Right lobe of liver (tissue), 6 donors: Measurements from ENCODE around the gene NSUN3. TPM values are rescaled to one million over a fixed set of nuclear protein-coding genes. Genes with fewer than 3 reads are reported as not detected.

ENCODE experiments used
- ATAC-seq, 4 donors: fragments of 200-7000 bp; cut with Tn5 transposase; one replicate each; pipeline ENCODE4 v1.9.1; 2020; ENCODE audit warnings: mild to moderate bottlenecking in 4 of 4, moderate library complexity in 4 of 4
- DNase-seq, 3 donors: peaks; one replicate each; pipeline ENCODE4 v3.0.0-alpha.2; 2020
- H3K27ac ChIP-seq, 3 donors: fragments of 200-600 bp; one replicate each; pipeline ENCODE4 v1.8.0; 2022
- H3K27me3 ChIP-seq, 2 donors: fragments of 200-600 bp; one replicate each; pipeline ENCODE4 v1.8.0; 2022
- H3K36me3 ChIP-seq, 4 donors: fragments of 200-600 bp; sonication (generic) in 1 of 4; one replicate each; pipeline versions ENCODE4 v1.5.1 to v1.8.0; 2017 to 2022; ENCODE audit warnings: control low read depth in 1 of 4
- H3K4me1 ChIP-seq, 4 donors: fragments of 200-600 bp; sonication (generic) in 1 of 4; one replicate each; pipeline versions ENCODE4 v1.5.1 to v1.8.0; 2017 to 2022; ENCODE audit warnings: control low read depth in 1 of 4
- H3K4me3 ChIP-seq, 3 donors: fragments of 200-600 bp; one replicate each; pipeline ENCODE4 v1.8.0; 2022
- H3K9me3 ChIP-seq, 4 donors: fragments of 200-600 bp; sonication (generic) in 1 of 4; one replicate each; pipeline versions ENCODE4 v1.5.1 to v1.8.0; 2017 to 2022; ENCODE audit warnings: control low read depth in 1 of 4
- POLR2A ChIP-seq: fragments of 450-650 bp; IDR thresholded peaks from one replicate; pipeline ENCODE4 v1.6.1; 2017; ENCODE audit warnings: antibody characterized with exemption, mild to moderate bottlenecking
- WGBS: methylation state at CpG from one replicate; pipeline ENCODE4 v1.1.6; 2018; ENCODE audit warnings: low coverage, low lambda C conversion rate; ENCODE audit not compliant: insufficient coverage; ENCODE audit errors: missing lambda C conversion rate; 5-methylcytosine and 5-hydroxymethylcytosine counted together
- intact Hi-C, 2 donors: fragments of 100-400 bp; cut with DNase I; formaldehyde crosslinking; loops; one replicate each; pipeline versions ENCODE4 v1.11.2 to v1.14.1; 2022
- total RNA-seq, 6 experiments: library from RNA; depleted of rRNA in 2 of 6; stranded (reverse); fragments of >200 nt in 2 of 6; fragmentation: NEBNext Ultra II Directional in 3 of 6; extraction: Animal tissue kit (Norgen Biotek cat#: 25700) in 3 of 6; gene quantifications; one replicate each; pipeline versions ENCODE4 v1.1.0 to v1.2.4, GENCODE V29; 2016 to 2023
- TF ChIP-seq, protein P1 (sequence below), 4 donors: fragments of 200-600 bp in 3 of 4; fragments of 450-650 bp in 1 of 4; IDR thresholded peaks; one replicate each; pipeline versions ENCODE4 v1.5.1 to v1.8.0; 2016 to 2022; ENCODE audit warnings: antibody characterized with exemption in 4 of 4, mild to moderate bottlenecking in 2 of 4
- donor health status: DM: no; HTN: yes; CAD: no.
- donor health status: DM: no; HTN: no; CAD: no.
- donor health status: DM: no; HTN: no; CAD: no.
- donor health status: DM: no; HTN: yes; CAD: no.
- donor health status: DM: no; HTN: yes; CAD: no.

The NSUN3 gene
- total RNA-seq, 6 experiments from 2014 or later = 4.9 to 6.2 (median 5.6) TPM

DNA sequence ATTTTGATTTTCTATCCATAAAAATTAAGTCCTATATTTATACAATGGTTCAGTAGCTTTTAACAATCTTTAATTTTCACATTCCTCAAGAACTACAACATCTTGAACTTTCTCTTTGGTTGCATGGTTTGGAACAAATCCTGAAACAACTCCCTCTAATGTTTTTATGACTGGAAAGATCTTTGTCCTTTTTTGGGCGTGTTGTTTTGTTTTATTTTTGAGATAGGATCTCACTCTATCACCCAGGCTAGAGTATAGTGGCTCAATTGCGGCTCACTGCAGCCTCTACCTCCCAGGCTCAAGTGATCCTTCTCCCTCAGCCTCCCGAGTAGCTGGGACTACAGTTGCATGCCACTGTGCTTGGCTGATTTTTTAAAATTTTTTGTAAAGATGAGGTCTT is 38.5 kb upstream of the NSUN3 start:
- ATAC-seq = no peak
- no peaks in the 10 kb centered on the region for H3K9me3 ChIP-seq
- no peak overlapping the region for H3K27ac ChIP-seq
- H3K4me1 ChIP-seq = no peaks in the 10 kb centered on the region
- H3K36me3 ChIP-seq = no peaks in the 10 kb centered on the region
- TF ChIP-seq POLR2A = no peak
- TF ChIP-seq, protein P1, sequence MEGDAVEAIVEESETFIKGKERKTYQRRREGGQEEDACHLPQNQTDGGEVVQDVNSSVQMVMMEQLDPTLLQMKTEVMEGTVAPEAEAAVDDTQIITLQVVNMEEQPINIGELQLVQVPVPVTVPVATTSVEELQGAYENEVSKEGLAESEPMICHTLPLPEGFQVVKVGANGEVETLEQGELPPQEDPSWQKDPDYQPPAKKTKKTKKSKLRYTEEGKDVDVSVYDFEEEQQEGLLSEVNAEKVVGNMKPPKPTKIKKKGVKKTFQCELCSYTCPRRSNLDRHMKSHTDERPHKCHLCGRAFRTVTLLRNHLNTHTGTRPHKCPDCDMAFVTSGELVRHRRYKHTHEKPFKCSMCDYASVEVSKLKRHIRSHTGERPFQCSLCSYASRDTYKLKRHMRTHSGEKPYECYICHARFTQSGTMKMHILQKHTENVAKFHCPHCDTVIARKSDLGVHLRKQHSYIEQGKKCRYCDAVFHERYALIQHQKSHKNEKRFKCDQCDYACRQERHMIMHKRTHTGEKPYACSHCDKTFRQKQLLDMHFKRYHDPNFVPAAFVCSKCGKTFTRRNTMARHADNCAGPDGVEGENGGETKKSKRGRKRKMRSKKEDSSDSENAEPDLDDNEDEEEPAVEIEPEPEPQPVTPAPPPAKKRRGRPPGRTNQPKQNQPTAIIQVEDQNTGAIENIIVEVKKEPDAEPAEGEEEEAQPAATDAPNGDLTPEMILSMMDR (IDR thresholded peaks at IDR 0.05) = no peak
- intact Hi-C loops = no loop called here
- WGBS = 85% methylated on average over 3 of the region's 3 CpGs
- H3K27me3 ChIP-seq = no peaks in the 10 kb centered on the region
- H3K4me3 ChIP-seq = no peak overlapping the region
- no peak for DNase-seq

DNA sequence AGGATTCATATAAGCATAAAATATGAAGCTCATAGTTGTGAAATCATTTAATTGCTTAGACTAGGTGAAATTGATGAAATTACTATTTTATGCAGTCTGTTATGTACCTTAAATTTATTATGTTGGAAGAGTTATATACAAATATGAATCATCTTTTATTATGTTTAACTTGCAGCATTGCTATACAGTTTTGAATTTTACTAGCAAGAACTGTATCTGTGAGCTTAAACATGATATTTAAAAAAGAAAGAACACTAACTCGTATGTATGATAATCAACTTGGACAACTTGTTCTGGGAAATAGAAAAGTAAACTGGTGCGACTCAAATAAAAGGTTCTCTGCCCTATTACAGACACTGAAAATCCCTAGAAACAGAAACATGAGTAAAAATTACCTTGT is 36.2 kb upstream of the NSUN3 start:
- H3K27ac ChIP-seq = no peak overlapping the region
- DNase-seq (no peak), ATAC-seq (no peak)
- TF ChIP-seq, protein P1 (IDR thresholded peaks at IDR 0.05) = no peak
- TF ChIP-seq POLR2A = no peak
- no peaks in the 10 kb centered on the region for H3K4me1 ChIP-seq
- intact Hi-C loops = no loop called here
- H3K9me3 ChIP-seq = no peaks in the 10 kb centered on the region
- no peaks in the 10 kb centered on the region for H3K27me3 ChIP-seq
- no peak overlapping the region for H3K4me3 ChIP-seq
- no peaks in the 10 kb centered on the region for H3K36me3 ChIP-seq
- 85% methylated on average over 2 of the region's 2 CpGs for WGBS

DNA sequence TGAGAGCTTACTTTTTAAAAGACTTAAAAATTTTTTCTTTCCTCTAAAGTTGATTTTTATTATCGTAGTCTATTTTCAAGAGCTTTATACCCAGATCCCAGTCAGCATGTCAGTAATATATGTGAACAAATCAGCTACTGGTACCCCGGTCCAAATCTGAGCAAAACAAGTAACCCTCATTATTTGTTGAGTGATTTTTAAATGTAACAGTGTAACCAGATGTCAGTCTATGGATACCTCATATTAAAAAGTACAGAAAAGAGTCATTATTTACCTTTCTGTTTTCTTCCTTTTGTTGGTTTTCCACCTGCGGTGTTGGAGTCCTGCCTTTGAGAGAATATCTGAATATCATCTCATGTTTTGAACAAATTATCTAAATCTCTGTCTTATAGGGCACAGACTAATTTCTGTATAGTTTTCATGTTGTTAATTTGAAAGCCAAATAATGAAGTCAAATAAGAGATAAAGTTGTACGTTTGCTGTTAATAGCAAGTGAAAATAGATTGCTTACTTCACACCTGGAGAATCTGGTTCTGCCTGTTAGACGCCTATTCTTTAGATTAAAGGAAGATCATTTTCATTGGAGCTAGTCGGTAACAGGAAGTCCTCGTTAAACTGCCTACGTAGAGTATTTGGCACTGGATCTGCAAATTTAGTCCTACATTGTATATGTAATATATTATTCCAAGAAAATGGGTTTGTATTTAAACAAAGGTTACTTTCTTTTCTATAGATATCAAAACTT is 34.6 kb upstream of the NSUN3 start, which contains the start of gene STX19:
TSS of gene STX19 (minus strand) at position 505 of the 745 bp plus-strand sequence. CDS start 13,328 bp downstream, outside the sequence.
- no peak for ATAC-seq

DNA sequence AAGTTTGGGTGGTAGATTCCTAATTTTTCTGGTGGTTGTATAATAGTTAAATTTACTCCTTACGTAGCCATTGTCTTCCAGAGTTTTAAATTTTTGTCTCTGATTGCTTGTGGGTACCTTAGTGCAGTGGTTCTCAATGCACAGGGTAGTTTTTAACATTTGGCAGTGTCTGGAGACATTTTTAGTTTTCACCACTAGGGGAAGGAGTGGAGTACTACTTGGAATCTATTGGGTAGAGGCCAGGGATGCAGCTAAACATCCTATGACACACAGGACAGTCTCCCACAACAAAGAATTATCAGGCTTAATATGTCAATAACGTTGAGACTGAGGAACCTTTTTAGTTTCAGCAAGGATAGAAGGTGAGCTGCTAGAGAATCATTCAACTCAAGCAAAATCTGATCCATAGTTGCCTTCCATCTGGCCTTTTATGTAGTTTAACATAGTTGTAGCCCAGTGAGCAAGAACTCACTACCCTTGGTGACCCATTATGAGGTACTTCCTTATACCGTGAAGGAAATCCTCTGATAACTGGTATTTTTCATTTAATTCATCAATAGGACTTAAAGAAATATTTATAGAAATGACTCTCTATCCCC is 25.9 kb upstream of the NSUN3 start:
- WGBS = 81% methylated on average over 3 of the region's 3 CpGs
- Histone ChIP-seq H3K4me1 (no peaks in the 10 kb centered on the region), H3K36me3 (no peaks in the 10 kb centered on the region), H3K27me3 (no peaks in the 10 kb centered on the region), H3K27ac (no peak overlapping the region), H3K9me3 (no peaks in the 10 kb centered on the region), H3K4me3 (no peak overlapping the region)
- no peak for DNase-seq
- peak; percentile 72 to 85 (median 80) for ATAC-seq
- intact Hi-C loops = no loop called here
- TF ChIP-seq, protein P1 (IDR thresholded peaks at IDR 0.05) = peak; percentile 45 to 60 (median 51)
- TF ChIP-seq POLR2A = no peak

More for the DNA sequence above, 34.6 kb upstream of the NSUN3 start, which contains the start of gene STX19:
- no peaks in the 10 kb centered on the region for H3K27me3 ChIP-seq
- intact Hi-C loops = no loop called here
- WGBS = 76% methylated on average over 8 of the region's 8 CpGs
- TF ChIP-seq, protein P1 (IDR thresholded peaks at IDR 0.05) = no peak
- TF ChIP-seq POLR2A = no peak
- H3K9me3 ChIP-seq = no peaks in the 10 kb centered on the region
- H3K4me1 ChIP-seq = no peaks in the 10 kb centered on the region
- no peak within 1 kb of the TSS for H3K27ac ChIP-seq
- no peak for DNase-seq
- no peak within 1 kb of the TSS for H3K4me3 ChIP-seq
- no peaks in the 10 kb centered on the region for H3K36me3 ChIP-seq
